ENCODE results near the gene TANGO6.

Gene TANGO6

DNA sequence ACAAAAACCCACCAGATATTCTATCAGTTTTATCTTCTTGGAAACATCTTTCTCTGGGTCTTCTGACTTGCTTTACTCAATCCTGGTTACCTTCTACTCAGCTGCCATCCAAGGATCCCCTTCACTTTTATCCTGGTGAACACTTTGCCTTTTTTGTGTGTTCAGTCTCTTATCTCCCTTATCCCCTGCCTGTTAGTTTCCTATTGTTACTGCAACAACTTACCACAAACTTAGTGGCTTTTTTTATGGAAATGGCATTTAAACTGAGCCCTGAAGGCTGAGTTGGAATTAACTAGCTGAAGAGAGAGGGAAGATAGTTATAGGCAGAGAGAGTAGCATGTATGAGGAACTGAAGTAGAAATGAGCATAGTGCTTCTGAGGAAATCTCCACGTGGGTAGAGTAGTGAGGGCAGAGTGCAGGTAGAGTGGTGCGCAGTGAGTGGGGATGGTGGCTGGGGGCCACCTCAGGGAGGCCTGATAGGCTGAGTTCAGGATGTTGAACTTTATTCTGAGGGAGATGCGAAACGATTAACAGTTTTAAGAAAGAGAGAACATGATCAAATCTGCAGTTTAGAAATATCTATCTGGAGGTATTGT lies 26.3 kb downstream of the TANGO6 start:
- DNase-seq: no peak

DNA sequence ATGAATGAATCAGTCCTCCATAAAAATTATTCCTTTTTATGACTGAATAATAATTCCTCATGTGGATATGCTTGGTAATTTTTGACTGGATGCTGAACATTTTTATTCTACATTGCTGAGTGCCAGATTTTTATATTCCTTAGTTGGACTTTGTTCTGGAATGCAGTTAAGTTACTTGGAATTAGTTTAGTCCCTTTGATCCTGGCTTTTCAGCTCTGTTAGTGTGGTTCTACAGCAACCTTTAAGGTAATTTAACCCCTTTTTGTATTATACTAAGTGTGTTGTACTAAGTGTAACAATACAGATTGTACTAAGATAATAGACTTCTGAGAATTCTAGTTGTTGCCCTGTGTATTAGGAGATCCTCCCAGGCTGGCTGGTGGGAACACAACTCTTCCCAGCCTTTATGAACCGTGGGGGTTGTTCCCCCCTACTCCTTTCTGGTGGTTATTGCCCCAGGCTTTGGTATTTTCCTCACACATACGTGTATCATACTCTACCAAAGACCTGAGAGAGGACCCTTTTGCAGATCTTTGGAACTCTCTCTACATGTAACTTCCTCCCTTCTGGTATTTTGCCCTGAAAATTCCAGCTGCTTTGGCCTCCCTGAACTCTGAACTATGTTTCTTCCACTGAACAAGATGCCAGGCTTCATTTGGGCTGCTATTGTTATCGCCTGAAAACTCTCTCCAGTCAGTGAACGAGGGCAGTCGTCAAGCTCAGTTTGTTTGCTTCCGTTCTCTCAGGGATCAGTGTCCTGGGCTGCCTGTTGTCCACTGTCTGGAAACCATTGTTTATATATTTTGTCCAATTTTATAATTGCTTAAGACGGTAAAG lies 30.5 kb downstream of the TANGO6 start:
- no peak for DNase-seq

DNA sequence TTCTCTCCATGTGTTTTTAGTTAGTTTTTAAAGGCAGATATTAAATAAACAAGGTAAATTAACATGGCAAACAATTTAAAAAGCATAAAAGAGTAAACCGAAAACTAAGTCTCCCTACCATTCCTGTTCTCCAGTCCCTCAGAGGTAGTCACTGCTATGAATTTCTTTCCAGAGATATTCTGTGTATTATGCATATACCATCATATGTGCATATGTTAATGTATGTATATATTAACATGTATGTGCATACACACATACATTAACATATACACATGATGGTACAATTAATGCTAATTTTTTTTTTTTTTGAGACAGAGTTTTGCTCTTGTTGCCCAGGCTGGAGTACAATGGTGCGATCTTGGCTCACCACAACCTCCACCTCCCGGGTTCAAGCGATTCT lies 32.5 kb downstream of the TANGO6 start:
- no peak for DNase-seq

DNA sequence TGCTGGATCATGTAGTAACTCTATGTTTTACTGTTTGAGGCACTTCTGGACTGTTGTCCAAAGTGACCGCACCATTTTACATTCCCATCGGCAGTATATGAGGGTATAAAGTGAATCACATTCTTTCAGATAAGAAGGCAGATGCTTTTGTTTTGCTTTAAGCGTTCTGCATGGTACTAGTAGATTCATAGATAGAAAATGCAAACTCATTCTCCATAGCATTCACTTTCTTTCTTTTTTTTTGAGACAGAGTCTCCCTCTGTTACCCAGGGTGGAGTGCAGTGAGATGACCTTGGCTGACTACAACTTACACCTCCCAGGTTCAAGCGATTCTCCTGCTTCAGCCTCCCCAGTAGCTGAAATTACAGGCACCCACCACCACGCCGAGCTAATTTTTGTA lies 40.4 kb downstream of the TANGO6 start:
- DNase-seq: no peak

DNA sequence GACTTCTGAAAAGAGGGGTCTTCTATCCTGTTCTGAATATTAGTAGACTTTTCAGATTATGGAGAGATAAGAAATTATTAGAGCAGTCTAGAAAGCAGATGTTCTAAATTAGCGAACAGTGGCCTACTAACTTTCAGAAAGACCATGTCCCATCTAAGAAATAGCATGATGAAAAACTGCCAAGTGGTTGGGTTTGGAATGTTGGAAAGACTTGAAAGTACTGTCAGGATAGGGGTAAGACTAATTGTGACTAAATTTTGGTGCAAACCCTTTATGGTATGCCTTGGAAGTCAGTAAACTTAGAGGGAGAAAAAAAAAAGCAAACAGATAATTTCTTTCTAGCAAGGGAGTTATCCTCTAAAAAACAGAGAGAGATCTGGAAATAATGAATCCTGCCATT lies 41.1 kb downstream of the TANGO6 start:
- DNase-seq: no peak

DNA sequence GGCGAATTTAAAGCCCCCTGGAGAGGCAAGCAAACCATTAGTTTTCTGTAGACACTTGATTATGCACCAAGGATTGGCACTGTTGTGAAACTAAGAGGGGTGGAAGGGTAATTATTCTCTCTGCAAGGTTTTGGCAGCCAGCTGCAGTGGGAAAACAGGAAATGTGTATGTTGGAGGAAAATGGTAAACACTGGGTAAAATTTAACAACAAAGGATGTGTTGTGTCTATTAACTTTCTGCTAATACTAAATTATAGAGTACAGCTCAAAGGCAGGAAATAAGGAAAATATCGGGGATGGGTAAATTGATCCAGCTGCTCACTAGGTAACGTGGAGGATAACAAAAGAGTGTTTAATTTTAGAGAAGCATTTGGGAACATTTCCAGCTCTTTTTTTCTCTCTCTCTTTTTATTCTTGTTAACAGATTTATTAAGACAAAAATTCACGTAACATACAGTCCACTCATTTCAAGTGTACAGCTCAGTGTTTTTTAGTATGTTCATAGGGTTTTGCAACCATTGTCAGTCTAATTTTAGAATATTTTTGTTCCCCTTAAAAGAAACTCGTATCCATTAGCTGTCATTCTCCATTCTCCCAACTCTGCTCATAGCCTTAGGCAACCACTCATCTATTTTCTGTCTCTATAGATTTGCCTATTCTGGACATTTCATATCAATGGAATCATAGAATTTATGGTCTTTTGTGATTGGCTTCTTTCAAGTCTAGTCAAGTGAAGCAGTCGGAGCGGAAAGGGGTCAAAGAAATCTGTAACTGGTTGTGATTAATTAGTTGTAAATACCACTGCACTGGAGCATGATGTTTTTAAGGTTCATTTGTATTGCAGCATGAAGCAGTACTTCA lies 41.8 kb downstream of the TANGO6 start:
- DNase-seq: no peak

DNA sequence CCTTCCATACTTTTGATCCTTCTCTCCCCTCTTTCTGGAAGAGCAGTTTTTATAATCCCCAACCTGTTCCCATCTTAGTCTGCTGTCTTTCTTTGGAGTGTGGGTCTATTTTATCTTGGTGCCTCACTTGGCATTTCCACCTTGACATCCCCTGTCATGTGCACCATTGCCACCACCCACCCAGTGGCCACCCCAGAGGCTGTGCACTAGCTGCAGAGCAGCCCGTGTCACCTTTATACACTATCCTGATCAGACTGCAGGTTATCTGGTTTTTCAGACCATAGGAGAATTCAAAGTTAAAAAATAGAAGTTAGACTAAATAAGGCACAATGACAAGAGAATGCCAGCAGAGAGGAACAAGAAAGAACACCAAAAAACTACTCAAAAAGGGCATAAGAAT lies 43.8 kb downstream of the TANGO6 start:
- DNase-seq: no peak

DNA sequence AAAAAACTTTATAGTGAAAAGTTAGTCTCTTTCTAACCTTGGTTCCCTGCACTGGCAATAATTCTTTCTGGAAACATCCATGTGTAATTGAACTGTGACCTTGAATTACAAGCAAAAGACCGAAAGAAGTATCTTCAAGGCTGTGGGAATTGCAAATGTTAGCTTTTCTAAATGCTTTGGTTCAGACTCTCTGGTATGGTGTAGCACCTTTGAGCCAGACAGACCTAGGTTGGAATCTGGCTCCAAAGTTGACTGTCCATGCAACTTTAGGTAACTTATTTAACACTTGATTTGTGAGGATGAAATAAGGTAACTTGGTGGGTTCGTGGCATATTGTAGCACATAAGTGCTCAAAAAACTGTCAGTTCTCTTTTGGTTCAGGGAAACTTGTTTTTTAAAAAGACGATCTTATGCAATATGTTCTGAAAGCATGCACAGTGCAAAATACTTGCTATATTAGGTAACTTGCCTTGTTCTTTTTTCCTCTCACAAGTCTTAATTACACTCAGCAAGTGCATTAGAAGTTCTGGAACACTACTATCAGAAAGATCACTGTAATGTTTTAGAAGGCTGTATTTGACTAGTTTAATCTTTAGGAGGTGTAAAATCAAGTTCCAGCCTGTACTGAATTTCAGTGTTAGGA lies 46.3 kb downstream of the TANGO6 start:
- DNase-seq: no peak

DNA sequence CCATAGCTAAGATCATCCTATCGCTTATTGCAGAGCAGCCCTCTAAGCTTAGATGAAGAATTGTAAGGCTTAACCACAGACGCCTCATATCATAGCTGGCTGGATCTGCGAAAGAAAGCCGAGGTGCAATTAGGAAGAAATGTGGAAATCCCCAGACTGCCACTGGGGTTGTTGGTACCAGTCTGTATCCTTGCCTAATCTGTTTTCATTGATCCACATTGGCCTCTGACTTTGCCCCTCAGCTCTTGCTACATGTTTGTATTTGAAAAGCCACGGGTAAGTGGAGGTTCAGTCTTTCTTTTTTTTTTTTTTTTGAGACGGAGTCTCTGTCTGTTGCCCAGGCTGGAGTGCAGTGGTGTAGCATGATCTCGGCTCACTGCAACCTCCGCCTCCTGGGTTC lies 48.9 kb downstream of the TANGO6 start:
- no peak for DNase-seq

DNA sequence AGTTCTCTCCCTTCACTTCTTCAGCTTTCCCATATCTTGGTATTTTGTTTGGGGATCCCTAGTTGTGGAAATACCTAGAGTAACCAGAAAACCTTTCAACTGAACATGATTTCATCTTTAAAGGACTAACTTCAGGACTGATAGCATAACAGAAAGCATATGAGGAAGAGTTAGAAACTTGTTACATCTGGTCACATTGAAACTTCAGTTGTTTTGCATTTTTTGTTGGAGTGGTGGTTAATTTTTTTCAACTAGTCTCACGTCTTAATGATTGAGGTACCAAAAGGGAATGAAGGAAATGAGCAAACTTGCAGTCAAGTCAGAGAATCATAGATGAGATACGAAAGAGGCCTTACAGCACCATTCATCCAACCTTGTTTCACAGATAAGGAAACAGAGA lies 49.6 kb downstream of the TANGO6 start:
- DNase-seq: no peak

DNA sequence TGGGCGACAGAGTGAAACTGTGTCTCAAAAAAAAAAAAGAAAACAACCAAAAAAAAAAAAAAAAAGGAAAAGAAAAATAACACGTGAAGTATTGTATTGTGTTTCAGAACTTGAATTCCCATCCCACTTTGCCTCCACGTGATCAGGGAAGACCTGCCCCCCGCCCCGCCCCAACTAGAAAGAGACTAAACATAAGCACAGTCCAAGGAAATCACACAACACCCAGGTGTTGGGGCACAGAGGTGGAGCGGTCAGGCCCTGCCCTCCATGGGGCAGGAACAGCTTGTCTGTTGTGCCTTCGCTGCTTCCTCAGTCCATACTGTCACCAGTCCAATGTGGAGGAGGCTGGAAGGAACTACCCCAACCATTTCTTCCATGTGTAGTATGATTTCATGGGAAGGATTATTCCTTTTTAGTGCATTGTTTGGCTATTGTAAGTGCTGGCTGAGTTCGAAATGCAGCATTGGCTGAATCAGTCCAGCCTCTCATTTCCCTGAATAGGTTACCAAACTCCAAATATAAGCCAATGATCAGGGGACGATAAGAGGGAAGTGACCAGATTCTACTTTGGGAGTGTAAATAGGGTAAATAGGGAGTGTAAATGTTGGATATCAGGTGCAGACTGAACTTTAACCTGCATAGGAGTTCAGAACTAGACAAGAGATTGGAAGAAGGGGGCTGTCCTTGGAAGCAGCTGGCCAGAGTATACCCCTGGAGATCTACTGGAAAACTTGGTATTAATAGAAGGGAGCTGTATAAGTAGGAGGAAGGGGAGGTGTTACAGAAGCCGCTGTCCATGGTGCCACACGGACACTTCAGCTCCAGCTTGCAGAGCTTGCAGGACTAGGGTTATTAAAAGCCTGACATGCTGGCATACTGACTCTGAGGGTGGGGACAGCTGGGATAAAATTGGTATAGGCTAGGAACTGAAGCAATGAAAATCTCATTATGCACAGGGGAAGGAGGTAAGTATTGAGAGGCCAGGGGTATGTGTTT lies 50.7 kb downstream of the TANGO6 start:
- no peak for DNase-seq

DNA sequence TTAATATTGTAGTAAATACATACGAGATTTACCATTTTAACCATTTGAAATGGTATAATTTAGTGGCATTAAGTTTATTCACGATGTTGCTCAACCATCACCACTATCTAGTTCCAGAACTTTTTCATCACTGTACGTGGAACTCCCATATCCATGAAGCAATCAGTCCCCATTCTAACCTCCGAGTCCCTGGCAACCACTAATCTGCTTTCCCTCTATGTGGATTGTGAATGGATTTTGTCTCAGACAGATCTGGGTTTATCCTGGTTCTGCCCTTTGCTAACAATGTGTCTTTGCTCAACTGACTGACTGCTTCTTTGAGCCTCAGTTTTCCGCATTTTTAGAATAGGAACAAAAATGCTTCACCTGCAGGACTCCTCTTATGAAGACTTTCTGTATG lies 51.4 kb downstream of the TANGO6 start:
- no peak for DNase-seq

DNA sequence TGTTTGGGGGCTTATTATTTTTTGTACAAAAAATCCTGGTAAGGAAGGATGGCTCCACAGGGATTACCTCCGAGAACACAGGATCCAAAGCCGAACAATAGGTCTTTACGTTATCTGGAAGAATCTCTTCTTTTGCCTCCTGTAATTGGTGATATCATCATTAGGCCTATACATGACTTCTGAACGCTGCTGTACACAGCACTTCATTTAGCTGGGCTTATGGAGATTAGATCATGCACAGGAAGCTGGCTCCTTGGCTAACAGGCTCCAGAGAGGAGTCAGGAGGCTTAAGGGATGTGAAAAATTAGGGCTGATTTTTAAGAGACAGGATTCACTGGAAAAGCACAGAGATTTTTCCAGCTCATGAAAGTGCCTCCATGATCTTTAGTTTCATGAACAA lies 54.7 kb downstream of the TANGO6 start:
- no peak for DNase-seq

DNA sequence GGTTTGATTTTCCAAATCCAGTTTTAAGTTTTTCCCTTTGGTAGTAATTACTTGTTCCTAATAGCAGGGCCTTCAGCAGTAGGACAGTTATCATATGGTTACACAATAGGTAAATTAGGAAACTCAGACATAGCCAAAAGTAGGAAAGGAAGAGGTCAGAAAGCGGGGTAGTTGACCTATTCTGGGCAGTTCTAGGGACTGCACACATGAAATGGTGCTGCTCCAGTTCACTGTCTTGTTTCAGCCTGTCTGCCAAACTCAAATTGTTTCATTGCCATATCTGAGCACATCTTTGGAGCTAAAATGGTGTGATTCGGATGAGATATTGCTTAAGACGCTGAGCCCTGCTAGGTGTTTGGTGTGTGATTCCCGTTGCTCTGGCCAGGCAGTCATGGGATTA lies 56.7 kb downstream of the TANGO6 start:
- DNase-seq: no peak

DNA sequence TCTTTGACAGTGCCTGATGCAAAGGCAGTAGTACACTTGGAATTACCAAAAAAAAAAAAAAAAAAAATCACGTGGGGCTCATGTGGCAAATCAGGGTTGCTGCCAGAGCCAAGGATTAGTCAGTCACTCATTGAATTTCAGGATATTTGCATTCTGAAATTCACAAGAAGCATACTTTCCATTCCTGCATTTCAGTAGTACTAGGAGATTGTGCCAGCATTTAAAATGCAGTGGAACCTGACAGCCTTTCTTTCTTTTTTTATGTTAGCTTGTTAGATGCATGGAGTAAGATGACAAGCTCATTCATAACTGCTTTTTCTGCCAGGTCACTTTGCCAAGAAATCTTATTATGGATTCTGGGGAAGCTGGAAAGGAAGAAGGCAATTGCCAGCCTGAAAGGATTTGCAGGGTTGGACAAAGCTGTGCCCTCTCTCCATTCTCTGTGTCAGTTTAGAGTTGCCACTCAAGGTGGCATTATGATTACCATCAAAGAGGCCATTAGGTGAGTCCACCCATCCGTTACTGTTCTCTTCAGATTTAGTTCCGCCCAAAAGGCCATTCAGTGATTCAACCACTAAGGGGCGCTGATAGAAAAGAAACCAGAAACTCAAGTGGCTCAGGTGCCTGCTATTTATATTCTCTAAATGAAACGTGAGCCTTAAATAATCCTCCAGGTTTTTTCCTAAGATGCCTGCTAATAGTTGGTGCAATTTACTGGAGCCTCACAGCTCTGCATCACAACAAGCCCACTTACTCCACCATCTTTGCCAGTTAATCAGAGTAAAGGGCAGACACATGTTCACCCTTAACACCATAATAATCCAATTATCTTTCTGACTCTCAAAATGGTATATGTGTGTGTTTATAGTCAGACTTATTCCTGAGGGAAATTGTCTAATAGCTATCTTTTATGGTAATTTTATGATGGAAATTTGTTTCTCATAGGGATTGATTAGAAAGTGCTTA lies 59.0 kb downstream of the TANGO6 start:
- DNase-seq: no peak

DNA sequence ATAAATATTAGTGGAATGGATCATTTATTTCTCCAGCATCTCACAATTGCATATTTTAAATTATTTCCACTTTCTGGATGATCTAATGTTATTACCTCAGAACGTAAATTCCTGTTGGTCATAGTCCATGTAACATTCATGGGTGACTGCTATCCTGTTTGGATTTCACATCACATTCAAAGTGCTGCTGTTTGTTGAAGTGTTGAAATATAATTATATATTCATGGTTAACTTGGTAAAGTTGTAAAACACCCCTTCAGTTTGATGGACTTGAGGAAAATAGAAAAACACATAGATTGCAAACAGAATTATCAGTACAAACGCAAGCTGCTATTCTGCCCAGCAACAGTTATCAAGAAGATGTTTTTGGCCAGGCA lies 59.6 kb downstream of the TANGO6 start:
- DNase-seq: no peak

DNA sequence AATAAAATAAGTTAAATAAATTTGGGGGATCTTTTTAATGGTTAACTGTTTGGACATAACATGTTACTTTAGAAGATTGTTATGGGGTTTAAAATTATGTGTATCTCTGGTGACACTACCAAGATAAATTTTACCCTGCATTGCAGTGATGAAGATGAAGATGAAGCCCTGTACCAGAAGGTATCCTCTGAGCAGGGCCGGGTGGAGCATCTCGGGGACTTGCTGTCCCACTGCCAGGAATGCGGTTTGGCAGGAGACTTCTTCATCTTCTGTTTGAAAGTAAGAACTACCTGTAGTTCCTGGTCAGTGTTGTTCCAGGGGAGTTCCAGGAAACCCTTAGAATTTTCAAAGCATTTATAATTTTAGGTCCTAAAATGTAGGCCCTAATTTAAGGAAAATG lies 64.0 kb downstream of the TANGO6 start:
- no peak for DNase-seq

DNA sequence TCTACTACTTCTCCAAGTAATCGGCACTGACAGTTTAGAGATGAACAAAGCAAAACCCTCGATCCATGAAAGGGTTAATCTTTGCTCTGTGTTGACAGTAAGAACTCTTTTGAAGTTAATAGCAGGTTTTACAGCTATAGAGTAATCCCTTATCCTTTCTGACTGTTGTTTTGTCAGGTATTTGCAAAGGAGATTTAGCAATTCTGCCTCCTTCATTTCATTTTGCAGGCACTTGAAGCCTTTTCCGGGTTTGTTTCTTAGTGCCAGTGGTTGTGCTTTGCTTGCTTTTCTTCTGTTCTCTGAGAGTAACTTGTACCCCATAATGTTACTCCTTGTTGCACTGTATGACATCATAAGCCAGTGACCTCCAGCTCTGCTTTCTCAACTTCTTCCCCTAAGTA lies 64.5 kb downstream of the TANGO6 start:
- no peak for DNase-seq

DNA sequence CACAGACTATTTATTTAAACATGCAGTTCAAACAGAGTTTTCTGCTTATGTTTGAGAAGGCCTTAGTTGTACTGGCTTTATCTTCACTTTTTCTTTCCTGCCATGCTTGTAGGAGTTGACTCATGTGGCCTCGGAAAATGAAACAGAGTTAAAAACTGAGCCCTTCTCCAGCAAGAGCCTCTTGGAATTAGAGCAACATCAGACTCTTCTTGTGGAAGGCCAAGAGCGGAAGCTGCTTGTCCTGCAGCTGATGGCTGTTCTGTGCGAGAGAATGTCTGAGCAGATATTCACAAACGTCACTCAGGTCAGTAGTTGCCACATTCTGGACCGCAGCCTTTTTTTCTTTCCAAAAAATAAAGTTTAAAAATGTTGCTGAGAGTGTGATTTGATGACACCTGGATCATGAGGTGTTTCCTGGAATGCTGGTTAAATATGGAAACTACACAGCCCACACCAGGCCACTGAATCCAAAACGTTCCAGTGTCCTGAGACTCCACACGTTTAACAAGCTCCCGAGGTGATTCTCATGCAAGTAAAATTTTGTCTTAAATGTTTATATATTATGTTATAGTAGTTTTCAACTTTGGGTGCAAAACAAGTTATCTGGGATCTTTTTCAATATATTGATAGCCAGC lies 65.9 kb downstream of the TANGO6 start:
- no peak for DNase-seq

DNA sequence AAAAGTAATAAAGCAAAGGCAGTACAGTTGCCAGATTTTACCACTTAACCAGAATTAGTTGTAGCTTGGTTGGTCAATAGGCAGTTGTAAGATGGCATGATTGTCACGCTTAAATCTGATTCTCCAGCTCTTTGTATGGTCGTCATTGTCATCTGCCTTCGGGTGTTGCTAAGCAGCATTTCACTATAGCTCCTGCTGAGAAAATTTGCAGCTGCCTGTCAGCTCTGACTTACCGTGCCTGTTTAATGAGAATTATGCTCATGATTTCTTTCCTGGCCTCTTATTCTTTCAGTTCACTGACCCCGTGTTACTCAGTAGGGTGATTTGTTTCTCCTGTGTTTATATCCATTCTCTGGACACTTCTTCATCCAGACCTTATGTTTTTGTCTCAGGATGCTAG lies 66.7 kb downstream of the TANGO6 start:
- DNase-seq: no peak
